T-cell (primary cell): ENCODE results near the gene AP1S3. TPM values are rescaled to one million over a fixed set of nuclear protein-coding genes. Genes with fewer than 3 reads are reported as not detected.
"Not testable (repeated sequence)": the region's sequence is repeated elsewhere in the genome, so short reads cannot be mapped to it uniquely, and the experiment has no call there.

Experiments
- ATAC-seq, 4 experiments: fragments of 200-7000 bp in 3 of 4; fragments of 150-1000 bp in 1 of 4; cut with Tn5 transposase; replicated peaks in 1 of 4; 1 replicate in 3 of 4; 2 replicates in 1 of 4; pipeline ENCODE4 v1.10.0; 2021; ENCODE audit warnings: moderate library complexity in 3 of 4, mild to moderate bottlenecking in 2 of 4, moderate number of reproducible peaks in 1 of 4
- CTCF ChIA-PET, 2 donors: fragments of 300-600 bp; sonication (Branson Sonifier 250); formaldehyde crosslinking; loops; one replicate each; lab custom pipeline; 2022; ENCODE audit warnings: antibody characterized with exemption in 2 of 2; lab: Charles Lee
- POLR2A ChIA-PET, 2 donors: fragments of 300-600 bp; sonication (Branson Sonifier 250); formaldehyde crosslinking; loops; one replicate each; lab custom pipeline; 2022; ENCODE audit warnings: antibody characterized with exemption in 2 of 2; lab: Charles Lee
- DNase-seq, 35 experiments: peaks; one replicate each; pipeline versions ENCODE4 v3.0.0 to v3.0.0-alpha.2; 2013 to 2023
- H3K27ac ChIP-seq: one replicate; pipeline ENCODE4 v1.5.1; 2013; ENCODE audit warnings: low read length
- H3K27me3 ChIP-seq, 2 experiments: replicated peaks in 1 of 2; 1 replicate in 1 of 2; 2 replicates in 1 of 2; pipeline versions ENCODE4 v1.6.1 to v1.7.0; 2013; ENCODE audit warnings: low read length in 1 of 2, mixed read lengths in 1 of 2; ENCODE audit not compliant: control insufficient read depth in 2 of 2, insufficient read depth in 2 of 2; ENCODE audit errors: extremely low read depth in 1 of 2
- H3K36me3 ChIP-seq, 2 donors: 1 replicate in 1 of 2; 2 replicates in 1 of 2; pipeline versions ENCODE4 v1.6.1 to v1.7.0; 2013; ENCODE audit warnings: low read length in 1 of 2; ENCODE audit not compliant: control insufficient read depth in 2 of 2, insufficient read depth in 1 of 2; ENCODE audit errors: extremely low read depth in 1 of 2
- H3K4me1 ChIP-seq, 2 experiments: 1 replicate in 1 of 2; 2 replicates in 1 of 2; pipeline versions ENCODE4 v1.6.1 to v1.7.0; 2013; ENCODE audit warnings: low read length in 2 of 2, mixed read lengths in 1 of 2; ENCODE audit not compliant: insufficient read depth in 2 of 2, control insufficient read depth in 1 of 2; ENCODE audit errors: extremely low read depth in 1 of 2
- H3K4me3 ChIP-seq, 2 donors: 1 replicate in 1 of 2; 2 replicates in 1 of 2; pipeline versions ENCODE4 v1.5.1 to v1.7.0; 2013; ENCODE audit warnings: mild to moderate bottlenecking in 2 of 2, low read length in 1 of 2, moderate library complexity in 1 of 2; ENCODE audit not compliant: control insufficient read depth in 1 of 2; ENCODE audit errors: extremely low read depth in 1 of 2
- H3K9me3 ChIP-seq: 2 replicates; pipeline ENCODE4 v1.7.0; 2013
- H3K27ac Mint-ChIP-seq, 2 donors: one replicate each; pipeline ENCODE4 v1.8.0; 2020 to 2021; ENCODE audit warnings: mild to moderate bottlenecking in 2 of 2, mixed read lengths in 2 of 2
- H3K27me3 Mint-ChIP-seq, 2 donors: one replicate each; pipeline ENCODE4 v1.8.0; 2021 to 2022; ENCODE audit warnings: mixed read lengths in 2 of 2
- H3K36me3 Mint-ChIP-seq: one replicate; pipeline ENCODE4 v1.8.0; 2021; ENCODE audit warnings: mixed read lengths
- H3K4me1 Mint-ChIP-seq, 3 donors: one replicate each; pipeline ENCODE4 v1.8.0; 2020 to 2022; ENCODE audit warnings: mixed read lengths in 3 of 3, mild to moderate bottlenecking in 1 of 3
- H3K4me3 Mint-ChIP-seq, 3 donors: one replicate each; pipeline ENCODE4 v1.8.0; 2020 to 2022; ENCODE audit warnings: mild to moderate bottlenecking in 3 of 3, mixed read lengths in 3 of 3, moderate library complexity in 3 of 3
- H3K9me3 Mint-ChIP-seq, 3 donors: one replicate each; pipeline ENCODE4 v1.8.0; 2020 to 2022; ENCODE audit warnings: mixed read lengths in 3 of 3
- WGBS: methylation state at CpG from one replicate; pipeline ENCODE4 v1.1.5; 2013; ENCODE audit warnings: missing lambda C conversion rate; ENCODE audit not compliant: insufficient coverage; 5-methylcytosine and 5-hydroxymethylcytosine counted together
- total RNA-seq, 35 experiments: library from RNA in 6 of 35; stranded (reverse) in 6 of 35; fragments of 120-200 nt in 1 of 35; gene quantifications; one replicate each; pipeline versions ENCODE4 v1.2.1 to v1.2.4 and lab custom pipeline; 2013 to 2026

AP1S3 gene
- total RNA-seq, 5 donors from 2014 or later (not counting 1 experiment from before 2014, with no cell fraction given) = 1.4 to 2.9 (median 1.8) TPM

- no peaks in the 10 kb centered on the region for H3K4me1 ChIP-seq
- no peaks in the 10 kb centered on the region for H3K9me3 ChIP-seq
- ChIA-PET CTCF (interaction anchor here in 1 of 2 donors (0.6 kb wide), 1 partner anchor 23 kb away, joined by 5 read pairs; no protein-coding TSS in a partner anchor), POLR2A (no interaction called here)
- H3K4me3 Mint-ChIP-seq = no peak overlapping the region
- WGBS = 92% methylated on average over 2 of the region's 4 CpGs
- H3K27me3 ChIP-seq = no peaks in the 10 kb centered on the region
- H3K27ac Mint-ChIP-seq = no peak overlapping the region
- DNase-seq = no peak
- H3K4me1 Mint-ChIP-seq = peaks cover 0 to 2% (median 1%) of the 10 kb centered on the region in 3 donors
- H3K36me3 Mint-ChIP-seq = no peaks in the 10 kb centered on the region
- H3K9me3 Mint-ChIP-seq = no peaks in the 10 kb centered on the region
- ATAC-seq = no peak
- H3K36me3 ChIP-seq = no peaks in the 10 kb centered on the region
- H3K27ac ChIP-seq = no peak overlapping the region
- no peaks in the 10 kb centered on the region for H3K27me3 Mint-ChIP-seq
- no peak overlapping the region for H3K4me3 ChIP-seq
These were observed 36.5 kb downstream of the AP1S3 start for GRCh38 chr2:223800908-223801307.

- Mint-ChIP-seq H3K4me1 (peaks cover 0 to 2% (median 0%) of the 10 kb centered on the region in 3 donors), H3K9me3 (no peaks in the 10 kb centered on the region), H3K4me3 (no peak overlapping the region), H3K27me3 (no peaks in the 10 kb centered on the region), H3K36me3 (no peaks in the 10 kb centered on the region), H3K27ac (no peak overlapping the region)
- ATAC-seq (no peak), DNase-seq (peak in 1 of 35 experiments; percentile 36)
- ChIA-PET POLR2A (no interaction called here), CTCF (interaction anchor here (0.6 to 1.8 kb wide), 12 partner anchors 9 to 828 kb away, joined by 3 to 11 read pairs (median 3); no protein-coding TSS in a partner anchor)
- H3K4me3 ChIP-seq = no peak overlapping the region
- H3K36me3 ChIP-seq = no peaks in the 10 kb centered on the region
- no peaks in the 10 kb centered on the region for H3K4me1 ChIP-seq
- H3K9me3 ChIP-seq = no peaks in the 10 kb centered on the region
- 50% methylated on average over 2 of the region's 4 CpGs for WGBS
- no peaks in the 10 kb centered on the region for H3K27me3 ChIP-seq
- H3K27ac ChIP-seq = no peak overlapping the region
These were observed 39.3 kb downstream of the AP1S3 start for GRCh38 chr2:223797811-223798721.

DNA sequence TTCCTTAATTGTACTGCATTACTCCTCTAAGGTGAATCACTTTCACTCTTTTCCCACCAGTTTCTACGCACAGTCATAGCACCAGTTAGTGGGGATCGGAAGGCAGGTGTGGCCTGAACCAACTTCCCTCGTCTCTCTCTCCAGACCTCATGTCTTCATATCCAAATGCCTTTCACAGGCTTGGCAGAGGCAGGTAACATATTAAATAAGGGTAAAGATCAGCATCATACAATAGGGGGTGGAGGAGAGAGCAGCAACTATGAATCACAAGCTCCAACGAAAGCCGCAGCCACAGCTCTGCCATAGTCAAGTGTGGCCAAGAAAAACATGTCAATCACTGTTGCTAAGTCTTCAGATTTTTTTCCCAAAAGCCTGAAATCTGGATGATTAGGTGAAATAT lies 40.3 kb downstream of the AP1S3 start:
- POLR2A ChIA-PET = no interaction called here
- CTCF ChIA-PET = interaction anchor here in 1 of 2 donors (0.9 to 1.8 kb wide), 3 partner anchors 68 to 74 kb away, joined by 3 to 11 read pairs (median 3); no protein-coding TSS in a partner anchor

DNA sequence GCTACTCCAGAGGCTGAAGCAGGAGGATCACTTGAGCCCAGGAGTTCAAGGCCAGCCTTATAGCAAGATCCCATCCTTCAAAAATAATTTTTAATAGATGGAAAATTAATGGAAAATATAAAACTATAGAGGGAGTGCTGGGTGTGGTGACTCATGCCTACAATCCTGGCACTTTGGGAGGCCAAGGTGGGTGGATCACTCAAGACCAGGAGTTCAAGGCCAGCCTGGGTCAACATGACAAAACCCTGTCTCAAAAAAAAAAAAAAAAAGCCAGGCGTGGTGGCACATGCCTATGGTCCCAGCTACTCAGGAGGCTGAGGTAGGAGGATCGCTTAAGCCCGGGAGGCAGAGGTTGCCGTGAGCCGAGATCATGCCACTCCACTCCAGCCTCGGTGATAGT lies 48.0 kb downstream of the AP1S3 start:
- no peaks in the 10 kb centered on the region for H3K4me1 Mint-ChIP-seq
- no peaks in the 10 kb centered on the region for H3K4me1 ChIP-seq
- H3K4me3 Mint-ChIP-seq = no peak overlapping the region
- POLR2A ChIA-PET = no interaction called here
- H3K27ac ChIP-seq = no peak overlapping the region
- WGBS = no CpG with 5 or more reads among the region's 6 CpGs
- CTCF ChIA-PET = interaction anchor here in 1 of 2 donors (1.1 kb wide), 1 partner anchor 9 kb away, joined by 3 read pairs; no protein-coding TSS in a partner anchor
- no peak for DNase-seq
- no peaks in the 10 kb centered on the region for H3K9me3 ChIP-seq
- H3K4me3 ChIP-seq = no peak overlapping the region
- peaks cover 0 to 3% of the 10 kb centered on the region in 2 donors for H3K27me3 Mint-ChIP-seq
- no peak overlapping the region for H3K27ac Mint-ChIP-seq
- H3K36me3 Mint-ChIP-seq = peaks cover 6% of the 10 kb centered on the region
- no peaks in the 10 kb centered on the region for H3K36me3 ChIP-seq
- no peaks in the 10 kb centered on the region for H3K27me3 ChIP-seq
- peaks cover 0 to 5% (median 0%) of the 10 kb centered on the region in 3 donors for H3K9me3 Mint-ChIP-seq
- ATAC-seq = no peak

More for the DNA sequence above, 40.3 kb downstream of the AP1S3 start:
- Histone ChIP-seq H3K27ac (no peak overlapping the region), H3K4me1 (no peaks in the 10 kb centered on the region), H3K4me3 (no peak overlapping the region), H3K27me3 (no peaks in the 10 kb centered on the region), H3K9me3 (no peaks in the 10 kb centered on the region), H3K36me3 (no peaks in the 10 kb centered on the region)
- Mint-ChIP-seq H3K9me3 (no peaks in the 10 kb centered on the region), H3K27ac (no peak overlapping the region), H3K27me3 (no peaks in the 10 kb centered on the region), H3K4me1 (peaks cover 0 to 2% (median 0%) of the 10 kb centered on the region in 3 donors), H3K36me3 (no peaks in the 10 kb centered on the region), H3K4me3 (no peak overlapping the region)
- DNase-seq (no peak), ATAC-seq (no peak)
- 92% methylated on average over 2 of the region's 5 CpGs for WGBS

- Mint-ChIP-seq H3K4me3 (no peak overlapping the region), H3K27me3 (peaks cover 0 to 6% of the 10 kb centered on the region in 2 donors), H3K36me3 (peaks cover 6% of the 10 kb centered on the region), H3K27ac (no peak overlapping the region), H3K4me1 (no peaks in the 10 kb centered on the region), H3K9me3 (peaks cover 0 to 5% (median 0%) of the 10 kb centered on the region in 3 donors)
- no peaks in the 10 kb centered on the region for H3K27me3 ChIP-seq
- ChIA-PET CTCF (interaction anchor here in 1 of 2 donors (1.1 kb wide), 1 partner anchor 10 kb away, joined by 3 read pairs; no protein-coding TSS in a partner anchor), POLR2A (interaction anchor here in 1 of 2 donors (0.7 kb wide), 1 partner anchor 52 kb away, joined by 3 read pairs; no protein-coding TSS in a partner anchor)
- H3K9me3 ChIP-seq = no peaks in the 10 kb centered on the region
- H3K36me3 ChIP-seq = no peaks in the 10 kb centered on the region
- H3K27ac ChIP-seq = no peak overlapping the region
- no peaks in the 10 kb centered on the region for H3K4me1 ChIP-seq
- ATAC-seq (no peak), DNase-seq (no peak)
- no peak overlapping the region for H3K4me3 ChIP-seq
These were observed 48.6 kb downstream of the AP1S3 start for GRCh38 chr2:223788826-223789225.

- DNase-seq, H3K27ac Mint-ChIP-seq, H3K27me3 Mint-ChIP-seq, H3K4me3 Mint-ChIP-seq, H3K4me1 ChIP-seq, H3K27ac ChIP-seq, H3K9me3 Mint-ChIP-seq, H3K27me3 ChIP-seq, H3K36me3 Mint-ChIP-seq, H3K36me3 ChIP-seq, ATAC-seq, CTCF ChIA-PET, POLR2A ChIA-PET, H3K4me3 ChIP-seq, H3K4me1 Mint-ChIP-seq, H3K9me3 ChIP-seq: not testable (repeated sequence)
- 96% methylated on average over 7 of the region's 10 CpGs for WGBS
These were observed 49.3 kb downstream of the AP1S3 start for GRCh38 chr2:223788106-223788505.
